ENCODE data around the gene IGF1. TPM values are rescaled to one million over a fixed set of nuclear protein-coding genes. Genes with fewer than 3 reads are reported as not detected.

IGF1 gene
- total and polyA plus RNA-seq, 10 of the 15 experiments (the other 5 are each of a cell fraction or from before 2014, with no cell fraction given) = 2.4 to 9.2 (median 3.5) TPM

- TF ChIP-seq CBX3 (IDR thresholded peaks at IDR 0.05; ENCODE audit: borderline replicate concordance, low read depth) (no peak), ZBTB4 (CRISPR knock-in tag; IDR thresholded peaks at IDR 0.05) (no peak), NFXL1 (IDR thresholded peaks at IDR 0.05; ENCODE audit: borderline replicate concordance) (no peak), WRNIP1 (IDR thresholded peaks at IDR 0.05; ENCODE audit: borderline replicate concordance, low read depth, low read length) (no peak), HDGF (IDR thresholded peaks at IDR 0.05) (no peak), EGR1 (IDR thresholded peaks at IDR 0.05; ENCODE audit: borderline replicate concordance in 1 of 2, low read depth in 2 of 2, low read length in 2 of 2) (no peak), SPI1 (IDR thresholded peaks at IDR 0.05; ENCODE audit: borderline replicate concordance, insufficient read depth, low read depth, low read length) (peak; percentile 97), FOXK2 (IDR thresholded peaks at IDR 0.05) (no peak), BACH1 (IDR thresholded peaks at IDR 0.05; ENCODE audit: borderline replicate concordance) (no peak; the same call in 1 of the 2 replicates), NFIC (IDR thresholded peaks at IDR 0.05; ENCODE audit: low read depth, low read length) (peak; percentile 65), NBN (IDR thresholded peaks at IDR 0.05) (no peak; the same call in none of the 2 replicates), BCL11A (IDR thresholded peaks at IDR 0.05; ENCODE audit: low read depth, low read length) (peak; percentile 76; the same call in 1 of the 2 replicates), ATF3 (IDR thresholded peaks at IDR 0.05; ENCODE audit: borderline replicate concordance, extremely low read depth, low read depth, low read length) (no peak), ZNF622 (IDR thresholded peaks at IDR 0.05) (no peak), ZNF384 (IDR thresholded peaks at IDR 0.05; ENCODE audit: borderline replicate concordance, low read depth, low read length) (no peak), SP1 (IDR thresholded peaks at IDR 0.05; ENCODE audit: low read depth, low read length) (no peak), E2F4 (IDR thresholded peaks at IDR 0.05; ENCODE audit: low read depth, low read length) (no peak), EZH2 (IDR thresholded peaks at IDR 0.05; ENCODE audit: borderline replicate concordance, control insufficient read depth, low read depth, low read length) (no peak), SUZ12 (IDR thresholded peaks at IDR 0.05; ENCODE audit: unreplicated experiment) (no peak), RELA (IDR thresholded peaks at IDR 0.05; ENCODE audit: borderline replicate concordance, partially characterized antibody) (no peak), HDAC2 (IDR thresholded peaks at IDR 0.05) (no peak), PKNOX1 (IDR thresholded peaks at IDR 0.05) (peak; percentile 82; the same call in 1 of the 2 replicates)
Measured at GRCh38 chr12:102503056-102503681, 22.8 kb upstream of the IGF1 start (continued).
